Neutrophil (primary cell): Measurements from ENCODE around the gene PLRG1.

ENCODE experiments used
- H3K27ac ChIP-seq: fragments of 200-600 bp; sonication (generic); 2 replicates; pipeline ENCODE4 v1.5.1; 2016; ENCODE audit warnings: mild to moderate bottlenecking, moderate library complexity
- H3K27me3 ChIP-seq: fragments of 200-600 bp; sonication (generic); 2 replicates; pipeline ENCODE4 v1.6.0; 2016; ENCODE audit warnings: mild to moderate bottlenecking
- H3K36me3 ChIP-seq: fragments of 200-600 bp; sonication (generic); 2 replicates; pipeline ENCODE4 v1.5.1; 2017
- H3K4me1 ChIP-seq, 2 experiments: fragments of 200-600 bp in 1 of 2; sonication (generic) in 1 of 2; 1 replicate in 1 of 2; 2 replicates in 1 of 2; pipeline versions ENCODE4 v1.5.1 to v1.6.1; 2013 to 2016; ENCODE audit warnings: low read depth in 1 of 2, low read length in 1 of 2, mild to moderate bottlenecking in 1 of 2, moderate library complexity in 1 of 2; ENCODE audit not compliant: control insufficient read depth in 1 of 2, insufficient read depth in 1 of 2
- H3K4me3 ChIP-seq, 2 experiments: fragments of 200-600 bp in 1 of 2; sonication (generic) in 1 of 2; 1 replicate in 1 of 2; 2 replicates in 1 of 2; pipeline ENCODE4 v1.5.1; 2013 to 2016; ENCODE audit warnings: low read depth in 1 of 2, low read length in 1 of 2, mild to moderate bottlenecking in 1 of 2, moderate library complexity in 1 of 2
- H3K9me3 ChIP-seq: fragments of 200-600 bp; sonication (generic); 2 replicates; pipeline ENCODE4 v1.5.1; 2016
- CTCF ChIP-seq: fragments of 200-600 bp; sonication (generic); IDR thresholded peaks from 2 replicates; pipeline ENCODE4 v1.5.1; 2016; ENCODE audit warnings: antibody characterized with exemption

The PLRG1 gene

DNA sequence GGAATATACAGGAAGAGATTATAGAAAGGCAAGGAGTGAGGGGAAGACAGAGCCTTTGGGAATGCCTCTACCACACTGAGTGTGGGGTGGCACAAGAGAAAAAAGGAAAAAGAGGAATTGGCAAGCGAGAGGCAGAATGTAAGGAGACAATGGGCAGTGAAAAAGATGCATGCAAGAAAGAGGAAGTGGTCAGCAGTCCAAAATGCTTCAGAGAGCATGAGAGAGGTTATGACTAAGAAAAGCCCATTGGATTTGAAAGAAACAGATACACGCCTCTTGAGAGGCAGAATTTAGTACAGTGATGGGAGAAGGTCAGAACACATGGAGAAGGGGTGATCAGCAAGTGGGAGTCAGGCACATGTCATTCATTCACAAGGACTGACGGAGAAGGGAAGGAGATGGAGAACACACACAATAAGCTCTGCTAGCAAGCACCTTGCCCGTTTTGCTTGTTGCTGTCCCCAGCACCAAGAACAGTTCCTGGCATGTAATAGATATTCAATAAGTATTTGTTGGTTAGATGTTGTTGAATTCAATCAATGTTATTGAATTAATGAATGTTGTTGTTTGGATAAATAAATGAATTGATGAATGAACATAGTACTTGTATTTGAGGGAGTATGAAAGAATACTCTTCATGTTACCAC lies 65.0 kb downstream of the PLRG1 start:
- Histone ChIP-seq H3K9me3 (no peaks in the 10 kb centered on the region), H3K36me3 (no peaks in the 10 kb centered on the region), H3K4me1 (no peaks in the 10 kb centered on the region), H3K27ac (no peak overlapping the region), H3K27me3 (peaks cover 67% of the 10 kb centered on the region), H3K4me3 (no peak overlapping the region)
- TF ChIP-seq CTCF: no peak
